Esophagus squamous epithelium (tissue), 4 donors: ENCODE results near the gene ZFP62.

ENCODE experiments used
- CTCF ChIP-seq, 6 experiments: fragments of 450-650 bp in 4 of 6; fragments of 200-600 bp in 2 of 6; sonication (generic) in 2 of 6; IDR thresholded peaks; one replicate each; pipeline ENCODE4 v1.5.1; 2016 to 2019; ENCODE audit warnings: antibody characterized with exemption in 6 of 6, mild to moderate bottlenecking in 4 of 6, moderate library complexity in 4 of 6
- POLR2A ChIP-seq, 4 donors: fragments of 450-650 bp; IDR thresholded peaks; one replicate each; pipeline ENCODE4 v1.6.1; 2017; ENCODE audit warnings: antibody characterized with exemption in 4 of 4, mild to moderate bottlenecking in 4 of 4, moderate library complexity in 3 of 4

GRCh38 chr5:180832638-180833068, 28.4 kb downstream of the ZFP62 start:
- TF ChIP-seq CTCF (IDR thresholded peaks at IDR 0.05) (no peak), POLR2A (IDR thresholded peaks at IDR 0.05) (no peak)
